Skeletal muscle tissue (tissue), 4 donors: ENCODE data around the gene ZNF627. TPM values are rescaled to one million over a fixed set of nuclear protein-coding genes. Genes with fewer than 3 reads are reported as not detected.
"Not testable (repeated sequence)": the region's sequence is repeated elsewhere in the genome, so short reads cannot be mapped to it uniquely, and the experiment has no call there.

Source experiments
- H3K27ac ChIP-seq: one replicate; pipeline ENCODE4 v1.7.0; 2013; ENCODE audit warnings: mild to moderate bottlenecking, low read depth, low read length, inconsistent platforms
- H3K27me3 ChIP-seq, 3 donors: one replicate each; pipeline ENCODE4 v1.7.0; 2013; ENCODE audit warnings: low read length in 3 of 3; ENCODE audit not compliant: control insufficient read depth in 3 of 3, insufficient read depth in 3 of 3
- H3K36me3 ChIP-seq, 3 donors: one replicate each; pipeline ENCODE4 v1.7.0; 2013; ENCODE audit warnings: low read length in 3 of 3; ENCODE audit not compliant: control insufficient read depth in 3 of 3, insufficient read depth in 3 of 3
- H3K4me1 ChIP-seq, 3 donors: one replicate each; pipeline ENCODE4 v1.7.0; 2013; ENCODE audit warnings: low read length in 3 of 3, mild to moderate bottlenecking in 3 of 3; ENCODE audit not compliant: control insufficient read depth in 3 of 3, insufficient read depth in 3 of 3
- H3K4me3 ChIP-seq, 3 donors: one replicate each; pipeline ENCODE4 v1.7.0; 2013; ENCODE audit warnings: low read length in 3 of 3
- H3K9ac ChIP-seq, 3 donors: one replicate each; pipeline ENCODE4 v1.7.0; 2013; ENCODE audit warnings: low read length in 3 of 3, mild to moderate bottlenecking in 3 of 3, moderate library complexity in 2 of 3, low read depth in 1 of 3
- H3K9me3 ChIP-seq, 3 donors: one replicate each; pipeline ENCODE4 v1.7.0; 2013; ENCODE audit warnings: low read length in 3 of 3; ENCODE audit not compliant: control insufficient read depth in 3 of 3
- total RNA-seq: library from RNA; depleted of rRNA; stranded (reverse); fragments of >200 nt; gene quantifications from one replicate; pipeline ENCODE4 v1.2.3, GENCODE V29; 2014
- donor health status: Osteomylitis.

The ZNF627 gene
- total RNA-seq, 1 donor from 2014 or later = 30.8 TPM

DNA sequence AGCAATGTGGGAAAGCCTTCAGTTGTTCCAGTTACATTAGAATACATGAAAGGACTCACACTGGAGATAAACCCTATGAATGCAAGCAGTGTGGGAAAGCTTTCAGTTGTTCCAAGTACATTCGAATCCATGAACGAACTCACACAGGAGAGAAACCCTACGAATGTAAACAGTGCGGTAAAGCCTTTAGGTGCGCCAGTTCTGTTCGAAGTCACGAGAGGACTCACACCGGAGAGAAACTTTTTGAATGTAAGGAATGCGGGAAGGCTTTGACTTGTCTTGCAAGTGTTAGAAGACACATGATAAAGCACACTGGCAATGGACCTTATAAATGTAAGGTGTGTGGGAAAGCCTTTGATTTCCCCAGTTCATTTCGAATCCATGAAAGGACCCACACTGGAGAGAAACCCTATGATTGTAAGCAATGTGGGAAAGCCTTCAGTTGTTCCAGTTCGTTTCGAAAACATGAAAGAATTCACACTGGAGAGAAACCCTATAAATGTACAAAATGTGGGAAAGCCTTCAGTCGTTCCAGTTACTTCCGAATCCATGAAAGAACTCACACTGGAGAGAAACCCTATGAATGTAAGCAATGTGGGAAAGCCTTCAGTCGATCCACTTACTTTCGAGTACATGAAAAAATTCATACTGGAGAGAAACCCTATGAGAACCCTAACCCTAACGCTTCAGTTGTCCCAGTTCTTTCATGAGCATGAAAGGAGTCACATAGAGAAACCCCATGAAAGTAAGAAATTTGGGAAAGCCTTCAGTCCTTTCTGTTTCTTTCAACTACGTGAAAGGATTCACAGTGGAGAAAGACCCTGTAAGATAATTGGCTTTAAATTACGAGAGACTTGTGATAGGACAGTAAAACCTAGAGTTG is 20.1 kb downstream of the ZNF627 start:
- H3K27ac ChIP-seq = no peak overlapping the region
- peaks cover 6 to 19% (median 17%) of the 10 kb centered on the region in 3 donors for H3K9me3 ChIP-seq
- no peak overlapping the region for H3K9ac ChIP-seq
- H3K4me1 ChIP-seq = no peaks in the 10 kb centered on the region
- H3K4me3 ChIP-seq = peak overlapping the region in 1 of 3 donors; percentile 44
- no peaks in the 10 kb centered on the region for H3K27me3 ChIP-seq
- peaks cover 45 to 59% (median 50%) of the 10 kb centered on the region in 3 donors for H3K36me3 ChIP-seq

DNA sequence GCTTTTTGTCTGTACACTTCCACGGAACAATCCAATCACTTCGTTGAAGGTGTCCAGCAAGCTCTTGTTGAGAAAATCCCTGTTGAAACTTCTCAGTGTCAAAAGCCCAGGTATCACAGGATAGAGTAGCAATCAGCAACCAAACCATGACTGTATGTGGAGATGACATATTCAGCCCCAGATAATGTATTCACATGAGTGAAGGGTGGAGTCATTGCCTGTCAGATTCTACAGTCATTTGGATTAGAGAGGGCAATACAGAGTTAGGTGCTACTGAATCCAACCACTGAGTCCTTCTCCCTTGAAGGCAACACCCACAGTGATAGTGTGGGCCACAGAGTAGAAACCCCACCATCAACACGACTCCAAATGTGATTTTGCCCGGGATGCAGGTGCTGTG is 23.3 kb downstream of the ZNF627 start:
- Histone ChIP-seq H3K4me1 (peaks cover 0 to 7% (median 2%) of the 10 kb centered on the region in 3 donors), H3K36me3 (peaks cover 45 to 50% (median 49%) of the 10 kb centered on the region in 3 donors), H3K9me3 (peaks cover 6 to 19% (median 17%) of the 10 kb centered on the region in 3 donors), H3K4me3 (no peak overlapping the region), H3K9ac (no peak overlapping the region), H3K27me3 (no peaks in the 10 kb centered on the region), H3K27ac (no peak overlapping the region)

DNA sequence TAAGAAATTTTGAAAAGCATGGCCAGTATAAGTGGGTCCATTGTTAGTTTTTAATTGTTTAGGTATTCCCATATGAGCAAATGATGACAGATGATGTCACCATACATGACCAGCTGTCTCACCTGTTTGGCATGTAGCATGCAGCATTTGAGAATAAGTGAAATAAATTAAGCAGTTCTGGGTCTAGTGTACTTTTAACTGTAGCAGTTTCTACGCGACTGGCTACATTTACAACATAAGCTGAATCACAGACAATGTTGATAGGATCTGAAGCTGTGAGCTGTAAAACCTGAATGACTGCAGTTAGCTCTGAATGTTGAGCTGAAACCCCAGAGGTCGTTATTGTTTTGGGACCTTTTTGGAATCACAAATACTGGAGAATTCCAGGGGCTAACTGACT is 25.1 kb downstream of the ZNF627 start:
- H3K27me3 ChIP-seq, H3K27ac ChIP-seq, H3K4me1 ChIP-seq, H3K4me3 ChIP-seq, H3K9ac ChIP-seq: not testable (repeated sequence)
- H3K36me3 ChIP-seq = peaks cover 31 to 35% (median 35%) of the 10 kb centered on the region in 3 donors
- peaks cover 0 to 11% (median 8%) of the 10 kb centered on the region in 3 donors for H3K9me3 ChIP-seq

DNA sequence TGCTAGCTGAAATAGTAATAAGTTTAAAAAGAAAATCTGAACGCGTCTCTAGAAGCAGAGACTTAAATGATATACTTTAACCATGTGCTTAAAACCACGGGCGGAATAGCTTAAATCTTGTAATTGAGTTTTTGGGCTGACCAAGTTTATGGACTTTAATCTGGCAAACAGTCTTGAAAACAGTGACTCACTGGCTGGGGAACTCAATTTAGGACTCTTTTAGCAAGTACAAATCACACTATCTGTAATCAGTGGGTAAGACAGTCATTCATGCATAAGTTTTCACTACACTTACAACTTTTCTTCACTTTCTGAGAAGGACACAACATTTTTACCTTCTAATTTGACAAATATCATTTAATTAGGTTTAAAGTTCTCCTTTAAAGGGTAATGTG is 26.8 kb downstream of the ZNF627 start:
- no peak overlapping the region for H3K27ac ChIP-seq
- no peaks in the 10 kb centered on the region for H3K9me3 ChIP-seq
- no peak overlapping the region for H3K9ac ChIP-seq
- peaks cover 17 to 20% (median 19%) of the 10 kb centered on the region in 3 donors for H3K36me3 ChIP-seq
- H3K27me3 ChIP-seq = peaks cover 0 to 3% (median 0%) of the 10 kb centered on the region in 3 donors
- H3K4me1 ChIP-seq = peaks cover 0 to 7% (median 2%) of the 10 kb centered on the region in 3 donors
- peak overlapping the region in 1 of 3 donors; percentile 64 for H3K4me3 ChIP-seq

DNA sequence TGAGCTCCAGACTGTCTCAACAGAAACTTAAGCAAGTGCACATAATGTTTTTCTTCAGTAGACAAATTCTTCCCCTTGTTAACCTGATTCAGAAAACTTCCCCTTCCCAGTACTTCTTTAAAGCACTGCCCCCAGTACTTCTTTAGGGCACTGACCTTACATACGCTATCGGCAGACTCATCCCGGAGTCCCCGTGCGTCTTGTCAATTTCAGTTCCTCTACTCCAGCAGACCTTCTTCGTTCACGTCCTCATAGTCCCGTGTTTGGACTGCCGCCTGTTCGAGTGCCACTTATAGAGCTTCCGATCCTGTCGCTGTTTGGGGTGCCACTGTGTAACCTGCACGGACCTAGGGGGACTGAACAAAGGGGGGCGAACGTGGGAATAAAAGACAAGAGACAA is 29.0 kb downstream of the ZNF627 start:
- Histone ChIP-seq H3K9ac (no peak overlapping the region), H3K9me3 (no peaks in the 10 kb centered on the region), H3K36me3 (peaks cover 0 to under 1% (median 0%) of the 10 kb centered on the region in 3 donors), H3K4me1 (peaks cover 0 to 7% (median 2%) of the 10 kb centered on the region in 3 donors), H3K27ac (no peak overlapping the region), H3K27me3 (peaks cover 0 to 9% (median 0%) of the 10 kb centered on the region in 3 donors), H3K4me3 (no peak overlapping the region)

DNA sequence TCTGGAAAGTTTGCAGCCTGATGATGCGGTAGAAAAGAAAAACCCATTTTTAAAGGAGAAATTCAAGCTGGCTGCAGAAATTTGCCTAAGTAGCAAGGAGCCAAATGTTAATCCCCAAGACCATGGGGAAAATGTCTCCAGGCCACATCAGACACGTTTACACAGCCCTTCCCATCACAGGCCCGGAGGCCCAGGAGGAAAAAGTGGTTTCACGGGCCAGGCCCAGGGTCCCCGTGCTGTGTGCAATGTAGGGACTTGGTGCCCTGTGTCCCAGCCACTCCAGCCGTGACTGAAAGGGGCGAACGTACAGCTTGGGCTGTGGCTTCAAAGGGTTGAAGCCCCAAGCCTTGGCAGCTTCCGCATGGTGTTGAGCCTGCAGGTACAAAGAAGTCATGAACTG is 35.9 kb downstream of the ZNF627 start:
- Histone ChIP-seq H3K9me3 (no peaks in the 10 kb centered on the region), H3K27me3 (peaks cover 0 to 9% (median 0%) of the 10 kb centered on the region in 3 donors), H3K9ac (no peak overlapping the region), H3K4me1 (no peaks in the 10 kb centered on the region), H3K27ac (no peak overlapping the region), H3K36me3 (no peaks in the 10 kb centered on the region), H3K4me3 (no peak overlapping the region)

DNA sequence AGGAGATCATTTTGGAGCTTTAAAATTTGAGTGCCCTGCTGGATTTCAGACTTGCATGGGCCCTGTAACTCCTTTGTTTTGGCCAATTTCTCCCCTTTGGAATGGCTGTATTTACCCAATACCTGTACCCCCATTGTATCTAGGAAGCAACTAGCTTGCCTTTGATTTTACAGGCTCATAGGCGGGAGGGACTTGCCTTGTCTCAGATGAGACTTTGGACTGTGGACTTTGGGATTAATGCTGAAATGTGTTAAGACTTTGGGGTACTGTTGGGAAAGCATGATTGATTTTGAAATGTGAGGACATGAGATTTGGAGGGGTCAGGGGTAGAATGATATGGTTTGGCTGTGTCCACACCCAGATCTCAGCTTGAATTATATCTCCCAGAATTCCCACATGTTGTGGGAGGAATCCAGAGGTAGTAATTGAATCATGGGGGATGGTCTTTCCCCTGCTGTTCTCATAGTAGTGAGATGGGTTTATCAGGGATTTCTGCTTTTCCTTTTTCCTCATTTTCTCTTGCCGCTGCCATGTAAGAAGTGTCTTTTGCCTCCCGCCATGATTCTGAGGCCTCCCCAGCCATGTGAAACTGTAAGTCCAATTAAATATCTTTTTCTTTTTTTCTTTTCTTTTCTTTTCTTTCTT is 36.9 kb downstream of the ZNF627 start:
- H3K4me1 ChIP-seq, H3K27ac ChIP-seq, H3K27me3 ChIP-seq, H3K9ac ChIP-seq, H3K36me3 ChIP-seq, H3K4me3 ChIP-seq, H3K9me3 ChIP-seq: not testable (repeated sequence)

DNA sequence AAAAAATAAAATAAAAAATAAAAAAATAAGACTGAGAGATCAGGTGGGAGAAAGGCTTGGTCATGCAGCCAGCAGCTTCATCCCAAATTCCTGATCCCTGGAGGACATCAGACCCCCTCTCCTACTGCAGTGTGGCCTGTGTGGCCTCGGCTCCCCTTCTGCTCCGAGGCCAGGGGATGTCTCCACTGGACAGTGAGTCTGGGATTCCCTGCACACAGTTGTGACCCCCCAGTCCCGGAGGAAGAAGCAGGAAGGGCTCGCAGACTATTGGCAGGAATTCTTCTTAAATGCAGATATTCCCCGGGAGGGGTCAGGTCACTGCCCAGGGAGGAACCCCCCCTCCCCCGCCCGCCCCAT is 41.9 kb downstream of the ZNF627 start:
- Histone ChIP-seq H3K27me3 (no peaks in the 10 kb centered on the region), H3K4me1 (peaks cover 6 to 8% (median 6%) of the 10 kb centered on the region in 3 donors), H3K27ac (no peak overlapping the region), H3K4me3 (peak overlapping the region; percentile 29 to 80 (median 76)), H3K9me3 (no peaks in the 10 kb centered on the region), H3K9ac (no peak overlapping the region), H3K36me3 (no peaks in the 10 kb centered on the region)

DNA sequence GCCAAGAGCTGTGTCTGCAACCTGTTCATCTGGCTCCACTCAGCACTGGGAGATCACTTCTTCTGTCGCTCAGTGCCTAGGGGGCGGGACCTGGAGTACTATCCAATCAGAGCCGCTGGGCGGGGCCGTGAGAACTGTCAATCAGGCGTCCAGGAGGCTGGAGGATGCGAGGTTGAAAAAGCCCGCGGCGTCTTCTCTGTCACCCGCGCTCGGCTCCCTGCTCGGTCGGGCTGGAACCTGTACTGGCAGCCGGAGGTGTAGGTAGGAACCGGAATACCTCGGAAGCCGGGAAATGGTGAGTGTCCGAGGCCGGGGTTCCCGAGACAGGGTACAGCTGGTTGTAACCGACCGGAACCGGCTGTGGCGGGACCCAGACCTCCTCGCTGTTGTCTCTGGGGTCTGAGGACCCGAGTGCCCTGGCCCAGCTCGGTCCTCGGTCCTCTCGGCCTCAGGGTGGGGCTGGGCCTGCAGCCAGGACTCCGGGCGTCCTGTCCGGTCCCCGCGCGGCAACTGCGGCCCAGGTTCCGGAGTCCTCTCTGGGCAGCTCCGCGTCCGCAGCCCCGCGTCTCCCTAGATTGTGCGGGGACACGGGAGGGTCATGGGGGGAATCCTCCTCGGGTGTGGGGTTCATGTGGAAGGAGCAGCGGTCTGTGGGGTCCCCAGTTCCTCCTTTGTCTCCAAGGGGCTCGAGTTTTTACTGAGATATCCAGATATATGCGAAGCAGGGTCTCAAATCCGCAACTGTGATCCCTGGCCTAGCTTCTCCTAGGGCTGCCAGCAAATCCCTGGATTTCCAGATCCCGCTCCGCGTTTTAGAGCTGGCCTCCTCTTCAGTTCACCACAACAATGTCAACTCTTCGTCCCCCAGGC is 42.6 kb downstream of the ZNF627 start:
- H3K27ac ChIP-seq = no peak overlapping the region
- peaks cover 6 to 8% (median 6%) of the 10 kb centered on the region in 3 donors for H3K4me1 ChIP-seq
- H3K9me3 ChIP-seq = no peaks in the 10 kb centered on the region
- H3K4me3 ChIP-seq = peak overlapping the region; percentile 76 to 80 (median 77)
- no peaks in the 10 kb centered on the region for H3K36me3 ChIP-seq
- peak overlapping the region in 2 of 3 donors; percentile 72 for H3K9ac ChIP-seq
- no peaks in the 10 kb centered on the region for H3K27me3 ChIP-seq
